Keratinocyte (primary cell): ENCODE measurements around the gene ACTR1B. TPM values are rescaled to one million over a fixed set of nuclear protein-coding genes. Genes with fewer than 3 reads are reported as not detected.

Experiments
- DNase-seq: peaks from one replicate; pipeline ENCODE4 v3.0.0-alpha.2; 2011; ENCODE audit warnings: low read depth, missing footprints, low spot score
- FAIRE-seq: peaks from 2 replicates; lab custom pipeline; 2011; peaks lifted over from hg19 to GRCh38; lab: Jason Lieb, UNC
- H2AFZ ChIP-seq: 2 replicates; pipeline ENCODE4 v1.6.0; 2012; ENCODE audit warnings: low read length, control low read depth, inconsistent platforms; ENCODE audit not compliant: control insufficient read depth
- H3K27ac ChIP-seq: 2 replicates; pipeline ENCODE4 v1.5.1; 2011; ENCODE audit warnings: low read length; ENCODE audit not compliant: control insufficient read depth, insufficient read depth
- H3K27me3 ChIP-seq: 3 replicates; pipeline ENCODE4 v1.6.0; 2011; ENCODE audit warnings: low read length; ENCODE audit not compliant: control insufficient read depth, insufficient read depth; ENCODE audit errors: extremely low read depth
- H3K36me3 ChIP-seq, 2 experiments: 2 replicates in 1 of 2; 3 replicates in 1 of 2; pipeline ENCODE4 v1.5.1; 2011; ENCODE audit warnings: low read length in 2 of 2, mild to moderate bottlenecking in 1 of 2; ENCODE audit not compliant: control insufficient read depth in 2 of 2, insufficient read depth in 2 of 2; ENCODE audit errors: extremely low read depth in 1 of 2
- H3K4me1 ChIP-seq: 3 replicates; pipeline ENCODE4 v1.5.1; 2011; ENCODE audit warnings: low read length; ENCODE audit not compliant: control insufficient read depth, insufficient read depth; ENCODE audit errors: extremely low read depth
- H3K4me2 ChIP-seq: 3 replicates; pipeline ENCODE4 v1.6.0; 2011; ENCODE audit warnings: low read depth, low read length; ENCODE audit not compliant: control insufficient read depth, insufficient read depth; ENCODE audit errors: extremely low read depth
- H3K4me3 ChIP-seq, 3 experiments: fragments of 200-600 bp in 1 of 3; sonication (generic) in 1 of 3; 2 replicates in 2 of 3; 3 replicates in 1 of 3; pipeline ENCODE4 v1.5.1; 2011 to 2016; ENCODE audit warnings: low read length in 3 of 3, mild to moderate bottlenecking in 3 of 3, control low read depth in 2 of 3, inconsistent platforms in 1 of 3, low read depth in 1 of 3, mixed read lengths in 1 of 3, mixed run types in 1 of 3, moderate library complexity in 1 of 3; ENCODE audit not compliant: control insufficient read depth in 2 of 3, insufficient read depth in 2 of 3; ENCODE audit errors: extremely low read depth in 1 of 3
- H3K79me2 ChIP-seq: 2 replicates; pipeline ENCODE4 v1.6.0; 2012; ENCODE audit warnings: low read length; ENCODE audit not compliant: control insufficient read depth, insufficient read depth
- H3K9ac ChIP-seq: 3 replicates; pipeline ENCODE4 v1.6.0; 2011; ENCODE audit warnings: low read length; ENCODE audit not compliant: control insufficient read depth, insufficient read depth; ENCODE audit errors: extremely low read depth
- H3K9me1 ChIP-seq: 3 replicates; pipeline ENCODE4 v1.6.0; 2011; ENCODE audit warnings: low read length; ENCODE audit not compliant: control insufficient read depth, insufficient read depth; ENCODE audit errors: extremely low read depth
- H3K9me3 ChIP-seq: 2 replicates; pipeline ENCODE4 v1.5.1; 2012; ENCODE audit warnings: low read depth, low read length; ENCODE audit not compliant: control insufficient read depth
- H4K20me1 ChIP-seq: 3 replicates; pipeline ENCODE4 v1.6.0; 2011; ENCODE audit warnings: low read length; ENCODE audit not compliant: control insufficient read depth, insufficient read depth; ENCODE audit errors: extremely low read depth
- CTCF ChIP-seq, 3 experiments: IDR thresholded peaks in 1 of 3; conservative IDR thresholded peaks in 1 of 3; optimal IDR thresholded peaks in 1 of 3; 2 replicates in 2 of 3; 3 replicates in 1 of 3; pipeline versions ENCODE3 to v1.5.1; 2011; ENCODE audit warnings: low read length in 3 of 3, mild to moderate bottlenecking in 3 of 3, moderate library complexity in 2 of 3, control low read depth in 1 of 3, inconsistent platforms in 1 of 3; ENCODE audit not compliant: insufficient read depth in 2 of 3; ENCODE audit errors: extremely low read depth in 1 of 3
- EZH2 ChIP-seq: IDR thresholded peaks from one replicate; pipeline ENCODE4 v1.6.1; 2012; ENCODE audit warnings: inconsistent platforms, mild to moderate bottlenecking, low read length, moderate library complexity
- dilution Hi-C: fragments of 300-500 bp; cut with MboI; formaldehyde crosslinking; loops from one replicate; pipeline ENCODE4 v1.7.0; 2020; ENCODE audit warnings: low sequenced_read_pairs; ENCODE audit not compliant: extremely low pct_ligation_motif_present
- polyA plus RNA-seq, 5 experiments: library from polyadenylated mRNA; depleted of rRNA in 3 of 5; stranded (reverse) in 3 of 5; stranded (forward) in 1 of 5; unstranded in 1 of 5; fragments of >200 nt; gene quantifications; 1 replicate in 1 of 5; 2 replicates in 3 of 5; 3 replicates in 1 of 5; pipeline versions ENCODE4 v1.2.1 to v1.2.3, GENCODE V29; 2011 to 2012; ENCODE audit warnings: missing spikeins in 2 of 5, low read depth in 1 of 5, low replicate concordance in 1 of 5

Gene ACTR1B
- polyA plus RNA-seq, 1 donor (not counting 4 experiments of a cell fraction or from before 2014, with no cell fraction given): 20.6 TPM

GRCh38 chr2:97656129-97656755, 7.6 kb downstream of the ACTR1B start:
- H3K4me1 ChIP-seq: no peaks in the 10 kb centered on the region
- dilution Hi-C loops: no loop called here
- H3K27ac ChIP-seq: no peak overlapping the region
- no peak overlapping the region for H2AFZ ChIP-seq
- H4K20me1 ChIP-seq: no peaks in the 10 kb centered on the region
- no peaks in the 10 kb centered on the region for H3K27me3 ChIP-seq
- no peak for FAIRE-seq
- no peaks in the 10 kb centered on the region for H3K9me1 ChIP-seq
- no peak overlapping the region for H3K4me2 ChIP-seq
- peaks cover 10% of the 10 kb centered on the region for H3K79me2 ChIP-seq
- H3K9ac ChIP-seq: no peak overlapping the region
- H3K4me3 ChIP-seq: no peak overlapping the region
- TF ChIP-seq EZH2 (no peak), CTCF (optimal IDR thresholded peaks at IDR 0.05 in 1 of 3, IDR thresholded peaks at IDR 0.05 in 1 of 3, conservative IDR thresholded peaks at IDR 0.05 in 1 of 3; ENCODE audit: extremely low read depth in 1 of 3, insufficient read depth in 2 of 3, low read length in 3 of 3) (no peak)
- no peak for DNase-seq
- H3K36me3 ChIP-seq: peaks cover 16 to 23% of the 10 kb centered on the region in 2 experiments
- H3K9me3 ChIP-seq: peaks cover 2% of the 10 kb centered on the region

- TF ChIP-seq CTCF (optimal IDR thresholded peaks at IDR 0.05 in 1 of 3, IDR thresholded peaks at IDR 0.05 in 1 of 3, conservative IDR thresholded peaks at IDR 0.05 in 1 of 3; ENCODE audit: extremely low read depth in 1 of 3, insufficient read depth in 2 of 3, low read length in 3 of 3) (no peak), EZH2 (no peak)
- H3K4me2 ChIP-seq: no peak overlapping the region
- no peak overlapping the region for H3K4me3 ChIP-seq
- H3K36me3 ChIP-seq: peaks cover 11 to 17% of the 10 kb centered on the region in 2 experiments
- no peak overlapping the region for H3K27ac ChIP-seq
- H2AFZ ChIP-seq: no peak overlapping the region
- H4K20me1 ChIP-seq: no peaks in the 10 kb centered on the region
- H3K9me3 ChIP-seq: peaks cover 2% of the 10 kb centered on the region
- H3K4me1 ChIP-seq: no peaks in the 10 kb centered on the region
- dilution Hi-C loops: no loop called here
- no peak overlapping the region for H3K9ac ChIP-seq
- DNase-seq (no peak), FAIRE-seq (no peak)
- H3K79me2 ChIP-seq: no peaks in the 10 kb centered on the region
- H3K27me3 ChIP-seq: no peaks in the 10 kb centered on the region
- H3K9me1 ChIP-seq: no peaks in the 10 kb centered on the region
Measured at GRCh38 chr2:97654791-97655190, 9.1 kb downstream of the ACTR1B start.
